HG02840 (cell line): ENCODE results near the gene PDX1.

Experiments used
- ATAC-seq: cut with Tn5 transposase; IDR thresholded peaks from one replicate; pipeline ENCODE4 v1.9.1; 2021; ENCODE audit warnings: mild to moderate bottlenecking, moderate library complexity, moderate number of reproducible peaks; ENCODE audit not compliant: unreplicated experiment, low FRiP score

PDX1 gene

DNA sequence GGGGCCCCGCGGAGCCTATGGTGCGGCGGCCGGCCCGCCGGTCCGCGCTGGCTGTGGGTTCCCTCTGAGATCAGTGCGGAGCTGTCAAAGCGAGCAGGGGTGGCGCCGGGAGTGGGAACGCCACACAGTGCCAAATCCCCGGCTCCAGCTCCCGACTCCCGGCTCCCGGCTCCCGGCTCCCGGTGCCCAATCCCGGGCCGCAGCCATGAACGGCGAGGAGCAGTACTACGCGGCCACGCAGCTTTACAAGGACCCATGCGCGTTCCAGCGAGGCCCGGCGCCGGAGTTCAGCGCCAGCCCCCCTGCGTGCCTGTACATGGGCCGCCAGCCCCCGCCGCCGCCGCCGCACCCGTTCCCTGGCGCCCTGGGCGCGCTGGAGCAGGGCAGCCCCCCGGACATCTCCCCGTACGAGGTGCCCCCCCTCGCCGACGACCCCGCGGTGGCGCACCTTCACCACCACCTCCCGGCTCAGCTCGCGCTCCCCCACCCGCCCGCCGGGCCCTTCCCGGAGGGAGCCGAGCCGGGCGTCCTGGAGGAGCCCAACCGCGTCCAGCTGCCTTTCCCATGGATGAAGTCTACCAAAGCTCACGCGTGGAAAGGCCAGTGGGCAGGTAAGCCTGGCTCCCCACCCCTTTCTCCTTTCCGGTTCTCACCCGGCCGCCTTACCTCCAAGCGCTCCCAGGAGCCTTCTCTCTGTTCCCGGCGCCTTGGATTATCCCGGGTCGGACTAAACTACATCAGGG, at the start of gene PDX1:
PDX1 (plus strand) TSS at position 67 of the 743 bp plus-strand sequence; CDS start at position 206, 139 bp downstream.
- ATAC-seq: no peak

DNA sequence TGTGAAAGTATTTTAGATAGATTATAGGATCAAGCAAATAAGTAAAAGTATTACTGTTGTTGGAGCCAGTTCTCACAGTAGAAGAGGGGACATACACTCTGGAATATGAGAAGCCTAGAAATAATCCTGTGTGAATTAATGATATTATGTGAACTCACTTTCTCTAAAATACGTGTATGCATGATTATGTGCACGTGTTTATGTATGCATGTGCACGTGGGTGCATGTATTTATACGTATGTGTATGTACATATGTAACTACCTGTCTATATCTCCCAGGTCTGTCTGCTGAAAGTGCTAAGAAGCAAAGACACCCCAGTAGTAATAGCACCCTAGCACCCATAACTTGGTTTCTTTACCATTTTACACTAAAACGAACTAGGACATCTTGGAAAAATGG, 41.5 kb upstream of the PDX1 start:
- ATAC-seq: no peak

DNA sequence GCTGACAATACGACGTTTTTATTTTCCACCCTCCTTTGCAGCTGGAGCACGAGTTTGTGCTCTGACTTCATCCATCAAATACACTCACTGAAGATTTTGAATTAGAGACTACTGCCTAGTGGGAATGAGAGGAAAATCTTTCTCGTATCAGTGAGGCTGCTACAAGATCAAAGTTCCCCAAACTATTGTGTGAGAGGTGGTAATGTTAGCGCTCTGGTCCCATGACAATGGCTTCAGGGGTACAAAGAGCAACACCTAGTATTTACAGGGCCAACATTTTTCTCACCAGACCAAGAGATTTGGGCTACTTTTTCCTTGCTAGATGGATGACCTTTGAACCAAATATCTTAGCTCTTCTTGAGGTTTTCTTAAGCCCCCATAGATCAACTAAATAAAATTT, 30.3 kb upstream of the PDX1 start:
- ATAC-seq: no peak

DNA sequence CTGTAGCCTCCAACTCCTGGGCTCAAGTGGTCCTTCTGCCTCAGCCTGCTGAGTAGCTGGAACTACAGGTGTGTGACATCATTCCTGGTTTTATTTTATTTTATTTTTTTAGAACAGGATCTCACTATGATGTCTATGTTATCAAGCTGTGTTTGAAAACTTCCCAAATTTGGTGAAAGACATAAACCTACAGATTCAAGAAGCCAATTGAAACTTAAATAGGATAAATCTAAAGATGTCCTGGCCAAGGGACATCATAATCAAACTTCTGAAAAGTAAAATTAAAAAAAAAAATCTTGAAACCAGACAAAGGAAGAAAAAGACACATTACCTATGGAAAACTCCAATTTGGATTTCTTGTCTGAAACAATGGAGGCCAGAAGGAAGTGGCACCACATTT, 23.1 kb upstream of the PDX1 start:
- ATAC-seq: no peak

DNA sequence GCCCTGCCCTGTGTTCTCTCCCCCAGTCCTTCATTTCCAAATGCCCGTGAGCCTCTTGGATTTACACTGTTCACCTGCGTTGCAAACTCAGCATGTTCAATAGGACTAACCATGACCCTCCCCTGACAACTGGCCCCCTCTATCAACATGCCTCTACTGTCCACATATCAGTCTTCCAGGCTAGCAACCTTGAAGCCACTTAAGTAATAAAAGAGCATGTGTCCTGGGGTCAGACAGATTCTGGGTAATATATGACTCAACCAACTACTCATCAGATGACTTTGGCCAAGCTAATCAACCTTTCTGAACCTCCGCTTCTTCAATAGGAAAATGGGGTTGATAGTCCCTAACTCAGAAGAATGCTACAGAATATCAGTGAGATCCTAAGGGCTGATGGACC, 15.1 kb upstream of the PDX1 start:
- ATAC-seq: no peak

DNA sequence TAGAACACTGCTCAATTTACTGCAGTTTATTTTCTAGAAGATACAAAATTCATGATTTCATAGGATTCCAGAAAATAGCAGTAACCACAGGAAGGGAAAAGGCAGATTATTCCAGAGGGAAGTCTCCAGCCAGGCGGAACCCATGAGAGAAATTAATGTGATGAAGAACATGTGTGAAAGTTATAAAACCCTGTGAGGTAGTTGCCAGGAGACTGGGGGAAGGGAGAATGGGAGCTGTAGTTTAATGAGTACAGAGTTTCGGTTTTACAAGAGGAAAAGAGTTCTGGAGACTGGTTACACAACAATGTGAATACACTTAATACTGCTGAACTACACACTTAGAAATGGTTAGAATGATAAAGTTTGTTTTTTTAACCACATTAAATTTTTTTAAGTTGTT, 14.2 kb upstream of the PDX1 start:
- no peak for ATAC-seq

DNA sequence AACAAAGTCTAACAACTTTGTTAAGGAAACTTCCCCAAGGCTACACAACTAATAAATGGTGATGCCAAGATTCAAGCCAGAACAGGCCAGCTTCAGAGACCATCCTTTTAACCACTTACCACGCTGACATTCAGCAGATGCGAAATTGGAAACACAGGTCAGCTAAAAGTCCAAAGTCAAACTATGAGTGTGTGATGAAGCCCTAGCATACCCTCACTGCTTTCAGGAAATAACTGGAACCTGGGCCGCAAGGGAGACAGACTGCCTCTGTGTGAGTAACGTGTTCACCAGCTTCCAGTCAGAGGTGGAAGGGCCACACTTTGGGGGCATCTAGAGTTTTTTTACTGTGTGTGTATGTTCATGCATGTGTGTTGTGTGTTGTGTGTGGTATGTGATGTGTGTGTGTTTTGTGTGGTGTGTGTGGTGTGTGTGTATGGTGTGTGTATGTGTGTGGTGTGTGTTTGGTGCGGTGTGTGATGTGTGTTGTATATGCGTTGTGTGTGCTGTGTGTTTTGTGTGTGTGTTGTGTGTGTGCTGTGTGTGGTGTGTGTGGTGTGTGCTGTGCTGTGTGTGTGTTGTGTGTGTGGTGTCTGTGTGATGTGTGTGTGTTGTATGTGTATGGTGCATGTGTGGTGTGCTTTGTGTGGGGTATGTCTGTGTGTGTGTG, 12.5 kb upstream of the PDX1 start:
- no peak for ATAC-seq

DNA sequence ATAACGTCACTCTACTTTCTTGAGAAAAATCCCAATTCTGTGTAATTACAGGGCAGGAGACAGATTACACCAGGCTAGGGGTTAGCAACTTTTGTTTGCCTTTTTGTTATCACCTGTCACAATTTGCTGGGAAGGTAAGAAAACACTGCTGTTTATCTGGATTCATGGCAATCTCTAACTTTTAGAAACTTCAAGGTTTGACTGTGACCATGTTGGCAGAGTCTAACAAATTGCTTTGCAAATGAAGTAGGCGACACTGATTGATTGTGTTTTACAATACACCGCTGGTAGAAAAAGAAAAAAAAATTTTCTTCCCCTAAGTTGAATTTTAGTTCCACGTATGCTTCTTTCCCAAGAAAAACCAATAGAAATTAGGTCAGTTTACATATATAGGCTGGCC, 10.4 kb upstream of the PDX1 start:
- ATAC-seq: no peak

DNA sequence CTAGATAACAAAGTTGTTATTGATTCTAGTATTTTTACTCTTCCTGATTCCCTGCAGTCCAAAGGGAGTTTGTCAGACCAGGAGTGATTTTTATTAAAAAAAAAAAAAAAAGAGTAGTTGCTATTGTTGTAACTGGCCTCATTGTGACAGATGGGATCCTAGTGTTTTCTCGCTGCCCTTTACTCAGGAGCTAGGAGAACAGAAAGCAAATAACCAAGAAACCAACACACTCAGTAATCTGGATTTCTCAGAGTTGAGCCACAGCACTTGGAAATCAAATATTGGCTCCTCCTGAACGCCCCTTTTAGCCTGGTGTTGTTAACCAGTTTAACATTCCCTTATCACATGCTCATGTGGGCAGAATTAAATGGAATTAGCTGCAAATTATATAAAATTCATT, 8.3 kb upstream of the PDX1 start:
- no peak for ATAC-seq

DNA sequence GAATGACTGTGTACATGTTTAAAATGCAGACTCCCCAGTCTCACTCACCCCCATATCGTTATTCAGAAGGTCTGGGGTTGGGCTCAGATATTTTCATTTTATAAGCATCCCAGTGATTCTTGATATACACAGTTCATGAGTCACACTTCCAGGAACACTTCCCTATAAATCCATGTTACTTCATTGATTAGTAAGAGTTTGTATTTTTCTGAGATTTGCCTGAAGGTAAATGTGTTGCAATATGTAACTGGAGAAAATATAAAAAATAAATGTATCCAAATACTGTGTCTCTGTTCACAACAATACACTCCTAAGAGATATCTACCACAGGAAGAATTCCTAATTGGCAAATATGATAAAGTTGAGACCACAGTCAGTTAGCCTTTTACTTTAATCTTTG, 6.6 kb upstream of the PDX1 start:
- ATAC-seq: no peak

DNA sequence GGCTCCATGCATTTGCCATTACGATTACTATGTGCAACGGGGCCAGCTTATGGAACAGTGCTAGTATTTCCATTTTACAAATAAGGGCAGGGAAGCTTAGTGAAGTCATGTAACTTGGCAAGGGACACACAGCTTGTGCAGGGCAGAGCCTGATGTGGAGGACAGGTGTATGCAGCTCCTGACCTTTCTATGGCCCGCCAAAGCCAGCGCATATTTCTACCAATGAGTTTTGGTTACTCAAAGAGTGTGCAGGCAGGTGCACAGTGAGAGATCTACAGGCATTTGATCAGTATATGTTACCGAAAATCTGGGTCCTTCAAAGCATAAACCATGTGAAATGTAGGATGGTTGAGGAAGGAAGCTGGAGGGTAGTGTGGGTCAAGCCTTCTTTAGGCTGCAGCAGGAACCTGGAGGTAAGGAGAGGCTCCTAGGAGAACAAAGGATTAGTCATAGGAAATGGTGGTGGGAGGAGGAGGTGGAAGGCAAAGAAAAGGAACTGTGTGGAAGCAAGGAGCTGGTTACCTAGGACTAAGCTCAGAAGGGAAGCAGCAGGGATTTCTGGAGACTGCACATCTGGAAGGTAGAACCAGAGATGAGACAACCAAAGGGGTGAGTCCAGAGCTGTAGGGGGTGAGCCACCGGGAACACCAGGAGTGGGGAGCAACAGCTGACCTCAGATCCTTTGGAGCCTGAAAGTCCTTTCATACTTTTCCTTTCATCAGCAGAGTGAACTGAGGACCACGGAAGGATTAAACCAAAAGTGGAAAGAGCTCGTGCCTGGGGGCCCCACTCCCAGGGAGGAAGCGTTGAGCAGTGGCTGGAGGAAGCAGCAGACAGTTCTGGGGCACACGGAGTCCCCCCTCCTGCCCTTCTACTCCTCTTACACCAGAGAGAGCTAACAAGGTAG, 4.2 kb upstream of the PDX1 start:
- ATAC-seq: no peak

DNA sequence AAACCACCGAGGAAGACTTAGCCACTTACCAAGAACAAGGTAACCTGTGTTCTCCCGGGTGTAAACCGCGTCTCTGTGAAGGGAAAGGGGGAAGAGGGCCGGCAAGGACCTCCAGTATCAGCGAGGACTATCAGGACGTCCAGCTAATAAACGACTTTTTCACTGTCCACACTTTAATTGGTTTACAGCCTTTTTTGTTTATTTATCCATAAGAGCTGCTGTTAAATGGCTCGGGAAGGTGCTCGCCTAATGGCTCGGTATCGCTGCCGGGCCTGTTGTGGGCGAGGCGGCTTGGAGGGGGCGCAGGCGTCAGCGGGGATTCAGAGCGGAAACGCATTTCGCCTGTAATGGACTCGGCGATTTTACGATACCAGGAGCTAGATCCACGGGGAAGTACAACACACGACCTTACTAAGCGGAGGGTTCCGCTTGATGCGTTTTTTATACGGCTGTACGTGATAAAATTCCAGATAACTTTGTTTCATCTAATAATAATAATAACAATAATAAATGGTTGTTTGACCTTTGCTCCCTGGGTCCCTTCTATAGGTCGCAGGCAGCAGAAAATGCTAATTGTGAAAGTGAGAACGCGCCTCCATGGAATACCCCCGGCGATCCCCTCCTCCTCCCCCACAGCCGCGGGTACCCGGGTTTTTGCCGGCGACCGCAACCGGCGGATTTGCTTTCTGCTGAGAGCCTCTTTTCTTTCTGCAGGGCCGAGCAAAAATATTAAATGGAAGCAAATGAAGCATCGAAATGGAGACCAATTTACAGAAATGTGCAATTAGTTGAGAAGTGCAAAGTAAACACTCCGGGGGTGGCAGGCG, 2.5 kb upstream of the PDX1 start:
- ATAC-seq: no peak

DNA sequence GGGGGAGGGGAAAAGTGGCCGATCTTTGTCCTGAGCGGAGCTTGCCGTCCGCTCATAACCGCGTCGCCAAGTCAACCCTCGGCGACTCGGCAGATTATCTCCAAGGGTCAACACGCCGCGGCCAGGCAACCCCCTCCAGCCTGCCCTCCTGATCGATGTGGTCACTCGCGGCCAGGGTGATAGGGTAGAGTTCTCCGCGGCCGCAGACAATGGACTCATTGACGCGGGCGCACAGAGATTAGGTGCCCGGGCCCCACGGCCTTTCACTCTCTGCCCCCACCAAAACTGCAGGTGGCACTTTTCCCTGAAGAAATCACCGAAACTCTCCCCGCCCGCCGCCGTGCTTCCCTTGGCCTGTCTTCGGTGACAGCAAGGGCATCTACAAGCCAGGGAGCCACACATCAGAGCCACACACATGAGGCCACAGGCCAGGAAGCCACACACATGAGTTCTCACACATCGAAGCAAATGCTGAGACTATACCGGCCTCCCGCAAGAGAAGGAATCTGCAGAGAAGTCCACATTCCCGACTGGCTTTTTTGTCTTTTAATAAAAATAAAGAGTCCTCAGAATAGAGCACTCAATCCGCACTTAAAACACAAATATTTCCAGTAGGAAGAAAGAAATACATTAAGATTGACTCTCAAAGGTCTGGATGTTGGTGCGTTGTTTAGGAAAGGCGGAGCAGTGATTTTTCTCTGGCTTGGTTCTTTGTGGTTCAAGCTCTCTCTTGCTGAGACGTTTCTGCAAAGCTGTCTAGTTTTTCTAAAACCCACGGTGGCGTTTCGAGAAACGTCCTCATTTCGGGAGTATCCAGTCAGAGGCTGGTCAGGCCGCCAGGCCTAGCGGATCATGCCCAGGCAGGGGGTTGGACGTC, 1.5 kb upstream of the PDX1 start:
- ATAC-seq: no peak

DNA sequence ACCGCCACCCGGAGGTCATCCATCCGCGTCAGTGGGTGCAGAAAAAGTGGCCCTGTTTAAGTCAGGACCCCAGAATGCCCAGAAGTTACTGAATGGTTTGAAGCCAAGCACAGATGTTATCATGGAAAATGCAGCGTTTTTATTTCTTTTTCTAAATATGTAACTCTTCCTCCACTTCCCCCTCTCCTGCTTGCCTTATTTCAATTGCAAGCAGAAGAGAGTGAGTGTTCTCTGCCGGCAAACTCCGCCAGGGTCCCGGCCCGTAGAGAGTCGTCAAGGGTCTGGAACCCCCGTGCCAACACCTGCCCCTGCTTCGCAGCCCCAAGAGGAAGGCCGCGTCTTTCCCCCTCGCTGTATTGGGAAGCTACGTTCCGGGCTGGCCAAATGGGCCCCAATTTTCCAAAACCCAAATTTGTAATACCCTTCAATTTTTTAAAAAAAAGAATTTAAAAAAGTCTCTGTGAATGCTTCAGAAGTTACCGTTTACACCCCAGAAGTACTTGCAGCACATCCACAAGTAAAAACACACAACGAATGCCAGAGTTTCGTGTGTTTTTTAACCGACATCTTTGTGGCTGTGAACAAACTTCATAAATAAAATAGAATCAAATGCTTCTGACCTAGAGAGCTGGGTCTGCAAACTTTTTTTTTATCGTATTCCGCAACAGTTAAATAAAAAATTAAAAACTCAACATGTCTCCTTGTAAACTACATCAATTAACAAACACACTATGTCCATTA, 712 bp upstream of the PDX1 start:
- ATAC-seq: no peak

DNA sequence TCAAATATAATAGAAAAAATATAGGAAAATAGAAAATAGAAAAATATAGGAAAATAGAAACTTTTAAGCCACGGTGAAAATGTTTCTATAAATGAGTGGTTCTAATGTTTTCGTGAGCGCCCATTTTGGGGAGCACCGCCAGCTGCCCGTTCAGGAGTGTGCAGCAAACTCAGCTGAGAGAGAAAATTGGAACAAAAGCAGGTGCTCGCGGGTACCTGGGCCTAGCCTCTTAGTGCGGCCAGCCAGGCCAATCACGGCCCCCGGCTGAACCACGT, 204 bp upstream of the PDX1 start:
- ATAC-seq: no peak

DNA sequence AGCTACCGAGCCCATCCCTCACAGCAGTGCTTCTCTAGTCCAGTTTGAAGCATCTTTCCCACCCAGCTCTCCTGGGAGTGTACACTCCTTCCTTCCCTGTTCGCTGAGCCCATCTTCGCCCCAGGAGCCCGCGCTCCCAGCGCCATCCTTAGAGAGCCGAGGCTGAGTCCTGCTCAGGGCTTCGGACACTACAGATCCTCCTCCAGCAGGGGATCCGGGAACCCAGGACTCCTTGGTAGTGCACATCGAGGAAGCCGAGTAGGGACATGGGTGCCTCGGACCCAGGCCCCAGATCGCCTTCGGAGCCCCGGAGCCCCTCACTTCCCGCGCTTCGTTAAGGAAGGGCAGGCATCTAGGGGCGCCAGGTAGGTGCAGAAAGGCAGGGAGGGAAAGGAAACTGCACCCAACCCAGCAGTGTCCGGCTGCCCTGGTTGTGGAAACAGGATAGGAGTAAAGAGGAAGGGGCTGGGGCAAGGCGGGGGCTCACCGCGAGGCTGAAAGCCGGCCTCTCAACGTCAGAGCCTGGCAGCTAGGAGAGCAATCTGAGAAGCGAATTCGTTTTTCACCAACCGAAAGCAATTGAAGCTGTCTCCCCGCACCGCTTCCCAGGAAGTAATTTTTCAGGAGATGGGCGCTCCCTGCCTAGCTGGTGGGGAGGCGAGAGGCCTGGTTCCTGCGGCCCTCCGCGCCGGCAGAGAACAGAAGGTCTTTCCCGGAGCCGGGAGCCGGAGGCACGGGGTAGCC, 1.0 kb downstream of the PDX1 start:
- no peak for ATAC-seq

DNA sequence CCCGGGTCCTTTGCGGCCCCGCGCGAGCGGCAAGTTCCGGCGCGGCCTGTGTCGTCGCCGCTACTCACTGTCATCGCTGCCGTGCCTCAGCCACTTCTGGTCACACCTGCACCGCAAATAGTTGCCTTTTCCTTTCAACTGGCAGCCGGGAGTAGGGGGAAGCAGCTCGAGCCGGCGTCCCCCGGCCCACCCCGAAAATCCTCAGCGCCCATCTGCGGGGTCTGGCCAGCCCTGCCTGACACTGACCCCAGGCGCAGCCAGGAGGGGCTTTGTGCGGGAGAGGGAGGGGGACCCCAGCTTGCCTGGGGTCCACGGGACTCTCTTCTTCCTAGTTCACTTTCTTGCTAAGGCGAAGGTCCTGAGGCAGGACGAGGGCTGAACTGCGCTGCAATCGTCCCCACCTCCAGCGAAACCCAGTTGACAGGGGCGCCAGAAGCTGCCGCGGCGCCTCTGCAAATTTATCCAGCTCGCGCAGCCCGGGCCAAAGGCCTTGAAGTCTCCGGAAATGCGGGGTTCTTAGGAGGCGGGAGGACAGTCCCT, 1.7 kb downstream of the PDX1 start:
- ATAC-seq: no peak
